GM12801 (cell line): ENCODE data around the gene SCP2.

Source experiments
- CTCF ChIP-seq: IDR thresholded peaks from one replicate; pipeline ENCODE4 v1.5.1; 2011; ENCODE audit warnings: control low read depth; ENCODE audit not compliant: insufficient read length; ENCODE audit errors: extremely low read depth

The SCP2 gene

DNA sequence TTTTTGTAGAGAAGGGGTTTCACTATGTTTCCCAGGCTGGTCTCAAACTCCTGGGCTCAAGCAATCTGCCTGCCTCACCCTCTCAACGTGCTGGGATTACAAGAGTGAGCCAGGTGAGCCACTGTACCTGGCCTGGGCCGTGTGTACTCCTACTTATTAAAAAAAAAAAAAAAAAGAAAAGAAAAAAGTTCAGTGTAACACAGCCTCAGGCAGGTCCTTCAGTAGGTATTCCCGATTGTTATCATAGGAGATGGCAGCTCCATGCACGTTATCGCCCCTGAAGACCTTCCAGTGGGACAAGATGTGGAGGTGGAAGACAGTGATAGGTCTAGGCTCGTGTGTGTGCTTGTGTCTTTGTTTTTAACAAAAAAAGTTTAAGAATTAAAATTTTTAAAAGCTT is 8.9 kb upstream of the SCP2 start:
- no peak for TF ChIP-seq CTCF

DNA sequence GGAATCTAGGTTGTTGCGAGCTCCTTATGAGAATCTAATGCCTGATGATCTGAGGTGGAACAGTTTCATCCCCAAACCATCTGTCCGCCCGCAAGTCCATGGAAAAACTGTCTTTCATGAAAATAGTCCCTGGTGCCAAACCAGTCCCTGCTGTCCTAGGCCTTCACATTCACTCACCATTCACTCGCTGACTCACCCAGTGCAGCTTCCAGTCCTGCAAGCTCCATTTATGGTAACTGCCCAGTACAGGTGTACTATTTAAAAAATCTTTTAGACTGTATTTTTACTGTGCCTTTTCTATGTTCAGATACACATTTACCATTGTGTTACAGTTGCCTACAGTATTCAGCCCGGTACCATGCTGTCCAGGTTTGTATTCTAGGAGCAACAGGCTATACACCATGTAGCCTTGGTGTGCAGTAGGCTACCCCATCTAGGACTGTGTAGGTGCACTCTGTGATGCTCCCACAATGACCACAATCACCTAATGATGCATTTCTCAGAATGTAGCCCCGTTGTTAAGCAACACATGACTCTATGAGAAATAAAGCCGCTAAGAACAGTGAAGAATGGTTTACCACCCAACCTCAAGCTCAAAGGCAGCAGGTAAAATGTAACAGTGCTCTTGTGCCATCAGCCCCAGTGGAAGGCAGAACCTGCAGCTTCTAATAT is 7.9 kb upstream of the SCP2 start:
- TF ChIP-seq CTCF, result no peak

DNA sequence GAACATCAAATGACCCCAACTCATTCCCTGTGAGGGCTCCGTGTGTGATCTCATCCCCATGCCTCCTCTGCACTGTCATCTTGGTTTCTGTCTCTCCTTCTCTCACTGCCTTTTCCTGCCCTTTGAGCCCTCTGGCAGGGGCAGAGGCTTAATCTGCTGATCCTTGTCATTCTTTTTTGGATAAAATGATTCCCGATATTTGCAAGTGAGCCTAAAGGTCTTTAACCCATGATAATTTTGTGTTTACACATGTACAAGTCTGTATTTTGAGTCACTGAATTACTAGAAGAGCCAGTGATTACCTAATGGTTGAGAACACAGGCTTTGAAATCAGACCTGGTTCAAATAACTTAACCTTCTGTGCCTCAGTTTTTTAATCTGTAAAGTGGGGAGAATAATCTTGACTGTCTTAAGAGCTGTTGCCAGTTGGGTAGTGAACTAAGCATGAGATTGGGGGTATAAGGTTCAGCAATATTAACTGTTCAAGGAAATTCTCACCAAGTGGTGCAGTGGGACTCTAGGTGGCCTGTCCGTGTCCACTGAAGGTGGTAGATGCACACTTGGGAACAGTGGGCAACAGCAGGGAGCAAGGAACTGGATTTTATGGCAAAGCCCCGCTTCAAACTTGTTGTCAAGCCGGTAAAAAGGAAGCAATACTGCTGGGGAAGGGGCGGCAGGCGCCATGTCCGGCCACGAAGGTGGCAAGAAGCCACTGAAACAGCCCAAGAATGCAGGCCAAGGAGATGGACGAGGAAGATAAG is 7.2 kb upstream of the SCP2 start:
- TF ChIP-seq CTCF, result no peak

DNA sequence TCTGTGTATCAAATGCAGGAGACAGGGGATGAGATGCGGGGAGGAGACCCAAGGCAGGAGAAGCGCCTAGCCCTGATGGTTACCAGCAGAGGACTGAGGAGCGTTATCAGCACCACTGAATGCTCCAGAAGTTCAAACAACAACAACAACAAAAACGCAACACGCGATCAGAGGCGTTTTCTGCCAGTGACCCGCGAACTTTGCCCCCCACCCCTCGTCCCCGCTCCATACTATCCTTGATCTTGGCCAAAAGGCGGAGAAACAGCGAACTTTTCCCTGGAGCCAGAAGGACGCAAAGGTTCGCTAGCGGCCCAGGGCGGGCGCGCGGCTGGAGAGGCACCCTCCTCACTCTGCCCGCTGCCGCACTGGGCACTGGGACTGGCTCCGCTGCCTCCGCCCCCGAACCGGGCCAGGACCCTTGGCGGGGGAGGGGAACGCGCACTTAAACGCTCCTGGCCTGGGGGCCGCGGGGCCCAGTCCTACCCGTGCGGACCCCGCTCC is 6.2 kb upstream of the SCP2 start:
- TF ChIP-seq CTCF, result no peak

DNA sequence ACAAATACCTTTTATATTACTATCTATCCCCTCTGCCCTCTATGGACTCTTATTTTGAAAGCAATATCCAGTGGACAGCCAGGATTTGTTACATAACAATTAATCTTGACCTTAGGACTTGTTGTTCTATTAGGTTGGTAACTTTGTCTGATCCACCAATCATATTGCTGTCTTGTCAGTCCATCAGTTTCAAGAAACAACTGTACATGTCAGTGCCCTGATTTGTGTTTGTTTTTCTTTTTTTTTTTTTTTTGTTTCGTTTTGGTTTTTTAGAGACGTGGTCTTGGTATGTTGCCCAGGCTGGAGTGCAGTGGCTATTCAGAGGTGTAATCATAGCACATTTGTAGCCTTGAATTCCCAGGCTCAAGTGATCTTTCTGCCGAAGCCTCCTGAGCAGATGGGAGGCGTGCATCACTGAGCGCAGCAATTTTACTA is 1.5 kb upstream of the SCP2 start:
- no peak for TF ChIP-seq CTCF

DNA sequence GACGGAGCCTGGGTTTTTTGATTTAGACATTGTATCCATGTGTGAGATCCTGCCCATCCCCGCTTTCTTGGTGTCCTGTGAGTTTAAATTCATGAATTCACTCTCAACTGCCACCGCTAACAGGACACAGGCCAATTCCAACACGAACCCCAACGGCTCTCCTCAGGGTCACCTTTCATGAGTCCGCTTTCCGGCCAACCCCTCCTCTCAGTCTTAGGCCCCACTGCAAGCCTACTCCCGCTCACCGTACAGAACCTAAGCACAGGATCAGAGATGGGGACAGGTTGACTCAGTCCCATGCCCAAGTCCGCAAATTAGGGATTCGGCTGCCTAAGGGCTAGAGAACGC is 238 bp upstream of the SCP2 start:
- TF ChIP-seq CTCF, result no peak

DNA sequence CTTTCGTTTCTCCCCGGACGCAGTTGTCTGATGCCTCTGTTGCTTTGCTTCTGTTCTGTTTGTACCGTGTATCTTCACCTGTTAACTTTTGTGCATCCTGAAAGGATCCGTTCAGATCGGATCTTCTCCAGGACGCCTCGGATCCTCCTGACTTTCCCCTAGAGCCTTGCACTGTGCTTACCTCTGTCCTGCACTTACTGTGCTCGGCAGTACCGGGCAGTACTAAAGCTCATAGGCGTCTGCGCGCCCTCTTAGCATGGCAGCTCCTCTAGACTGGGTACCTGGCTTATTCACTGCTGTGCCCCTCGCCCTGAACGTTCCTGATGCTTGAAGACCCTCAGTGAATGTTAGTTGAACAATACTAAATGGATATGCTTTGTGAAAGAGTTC is 934 bp downstream of the SCP2 start:
- TF ChIP-seq CTCF, result no peak
